Measurements from ENCODE around the gene BPIFB2. TPM values are rescaled to one million over a fixed set of nuclear protein-coding genes. Genes with fewer than 3 reads are reported as not detected.

Gene BPIFB2
- total RNA-seq, 1 donor from 2014 or later, result not detected

GRCh38 chr20:33032555-33032954, 25.1 kb downstream of the BPIFB2 start:
- H3K36me3 ChIP-seq, result no peaks in the 10 kb centered on the region
- H3K27ac ChIP-seq, result no peak overlapping the region
- no peak overlapping the region for H3K4me3 ChIP-seq
- intact Hi-C loops (cut with DNase I), result no loop called here
- TF ChIP-seq, protein P1, sequence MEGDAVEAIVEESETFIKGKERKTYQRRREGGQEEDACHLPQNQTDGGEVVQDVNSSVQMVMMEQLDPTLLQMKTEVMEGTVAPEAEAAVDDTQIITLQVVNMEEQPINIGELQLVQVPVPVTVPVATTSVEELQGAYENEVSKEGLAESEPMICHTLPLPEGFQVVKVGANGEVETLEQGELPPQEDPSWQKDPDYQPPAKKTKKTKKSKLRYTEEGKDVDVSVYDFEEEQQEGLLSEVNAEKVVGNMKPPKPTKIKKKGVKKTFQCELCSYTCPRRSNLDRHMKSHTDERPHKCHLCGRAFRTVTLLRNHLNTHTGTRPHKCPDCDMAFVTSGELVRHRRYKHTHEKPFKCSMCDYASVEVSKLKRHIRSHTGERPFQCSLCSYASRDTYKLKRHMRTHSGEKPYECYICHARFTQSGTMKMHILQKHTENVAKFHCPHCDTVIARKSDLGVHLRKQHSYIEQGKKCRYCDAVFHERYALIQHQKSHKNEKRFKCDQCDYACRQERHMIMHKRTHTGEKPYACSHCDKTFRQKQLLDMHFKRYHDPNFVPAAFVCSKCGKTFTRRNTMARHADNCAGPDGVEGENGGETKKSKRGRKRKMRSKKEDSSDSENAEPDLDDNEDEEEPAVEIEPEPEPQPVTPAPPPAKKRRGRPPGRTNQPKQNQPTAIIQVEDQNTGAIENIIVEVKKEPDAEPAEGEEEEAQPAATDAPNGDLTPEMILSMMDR (IDR thresholded peaks at IDR 0.05), result no peak
- TF ChIP-seq POLR2A (IDR thresholded peaks at IDR 0.05) (no peak), POLR2AphosphoS5 (IDR thresholded peaks at IDR 0.05; ENCODE audit: insufficient read depth in 1 of 2, low read depth in 1 of 2) (no peak)
- no peaks in the 10 kb centered on the region for H3K4me1 ChIP-seq
- H3K27me3 ChIP-seq, result no peaks in the 10 kb centered on the region
- no peaks in the 10 kb centered on the region for H3K9me3 ChIP-seq
- DNase-seq (ENCODE audit: extremely low spot score in 2 of 2), result no peak

DNA sequence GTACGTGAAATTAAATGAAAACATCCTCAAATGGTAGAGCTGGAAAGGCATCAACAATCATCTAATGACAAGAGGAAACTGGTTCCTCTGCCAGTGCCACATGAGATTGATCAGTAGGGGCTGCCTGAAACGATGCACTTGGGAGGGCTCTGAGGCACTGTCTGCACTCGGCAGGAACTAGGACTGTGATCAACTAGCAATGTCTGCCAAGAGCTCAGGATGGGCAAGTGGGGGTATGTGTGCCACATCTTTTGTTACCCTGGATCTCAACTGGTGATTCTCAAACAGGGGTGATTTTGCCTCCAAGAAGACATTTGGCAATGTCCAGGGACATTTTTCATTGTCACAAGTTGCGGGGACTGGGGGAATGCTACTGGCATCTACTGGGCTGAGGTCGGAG, 25.9 kb downstream of the BPIFB2 start:
- Histone ChIP-seq H3K4me3 (no peak overlapping the region), H3K27me3 (no peaks in the 10 kb centered on the region), H3K9me3 (no peaks in the 10 kb centered on the region), H3K4me1 (no peaks in the 10 kb centered on the region), H3K27ac (no peak overlapping the region), H3K36me3 (no peaks in the 10 kb centered on the region)
- intact Hi-C loops (cut with DNase I), result no loop called here
- no peak for DNase-seq (ENCODE audit: extremely low spot score in 2 of 2)
- TF ChIP-seq POLR2A (IDR thresholded peaks at IDR 0.05) (no peak), POLR2AphosphoS5 (IDR thresholded peaks at IDR 0.05; ENCODE audit: insufficient read depth in 1 of 2, low read depth in 1 of 2) (no peak)
- TF ChIP-seq, protein P1 (IDR thresholded peaks at IDR 0.05), result no peak

DNA sequence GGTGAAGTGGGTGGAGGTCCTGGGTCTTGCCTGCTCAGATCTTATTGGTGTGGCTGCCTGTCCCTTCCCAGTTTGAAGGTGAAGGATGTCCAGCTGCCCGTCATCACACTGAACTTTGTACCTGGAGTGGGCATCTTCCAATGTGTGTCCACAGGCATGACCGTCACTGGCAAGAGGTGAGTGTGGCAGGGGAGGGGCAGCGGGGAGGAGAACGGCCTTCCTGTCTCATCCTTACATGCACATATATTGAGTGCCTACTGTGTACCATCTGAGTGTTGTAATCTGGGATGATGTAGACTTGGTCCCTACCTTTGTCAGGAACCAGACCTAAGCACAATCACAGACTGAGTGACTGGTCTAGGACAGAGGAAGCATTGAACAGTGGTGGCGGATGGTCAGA, 26.6 kb downstream of the BPIFB2 start:
- intact Hi-C loops (cut with DNase I), result no loop called here

GRCh38 chr20:33034901-33035492, 27.5 kb downstream of the BPIFB2 start:
- TF ChIP-seq, protein P1 (IDR thresholded peaks at IDR 0.05), result no peak
- TF ChIP-seq POLR2AphosphoS5 (IDR thresholded peaks at IDR 0.05; ENCODE audit: insufficient read depth in 1 of 2, low read depth in 1 of 2) (no peak), POLR2A (IDR thresholded peaks at IDR 0.05) (no peak)
- no peak for DNase-seq (ENCODE audit: extremely low spot score in 2 of 2)
- Histone ChIP-seq H3K9me3 (no peaks in the 10 kb centered on the region), H3K4me3 (no peak overlapping the region), H3K27me3 (no peaks in the 10 kb centered on the region), H3K27ac (no peak overlapping the region), H3K36me3 (no peaks in the 10 kb centered on the region), H3K4me1 (no peaks in the 10 kb centered on the region)
- intact Hi-C loops (cut with DNase I), result no loop called here

More for the DNA sequence above, 26.6 kb downstream of the BPIFB2 start:
- no peak overlapping the region for H3K4me3 ChIP-seq
- H3K27ac ChIP-seq, result no peak overlapping the region
- no peaks in the 10 kb centered on the region for H3K27me3 ChIP-seq
- TF ChIP-seq POLR2A (IDR thresholded peaks at IDR 0.05) (no peak), POLR2AphosphoS5 (IDR thresholded peaks at IDR 0.05; ENCODE audit: insufficient read depth in 1 of 2, low read depth in 1 of 2) (no peak)
- TF ChIP-seq, protein P1 (IDR thresholded peaks at IDR 0.05), result no peak
- H3K4me1 ChIP-seq, result no peaks in the 10 kb centered on the region
- DNase-seq (ENCODE audit: extremely low spot score in 2 of 2), result no peak
- H3K9me3 ChIP-seq, result no peaks in the 10 kb centered on the region
- H3K36me3 ChIP-seq, result no peaks in the 10 kb centered on the region

- no peak for TF ChIP-seq POLR2A (IDR thresholded peaks at IDR 0.05)
- TF ChIP-seq, protein P1 (IDR thresholded peaks at IDR 0.05), result no peak
- no peak for TF ChIP-seq POLR2AphosphoS5 (IDR thresholded peaks at IDR 0.05; ENCODE audit: insufficient read depth in 1 of 2, low read depth in 1 of 2)
- Histone ChIP-seq H3K27me3 (no peaks in the 10 kb centered on the region), H3K9me3 (no peaks in the 10 kb centered on the region), H3K4me3 (no peak overlapping the region), H3K36me3 (no peaks in the 10 kb centered on the region), H3K4me1 (no peaks in the 10 kb centered on the region), H3K27ac (no peak overlapping the region)
- DNase-seq (ENCODE audit: extremely low spot score in 2 of 2), result no peak
- intact Hi-C loops (cut with DNase I), result no loop called here
These were observed 30.0 kb downstream of the BPIFB2 start for GRCh38 chr20:33037456-33037855.
